Activated CD4-positive, alpha-beta T cell treated with anti-CD3 and anti-CD28 coated beads, Interleukin-2, amount 50 U/mL, for 48 hours (primary cell): Measurements from ENCODE around the gene DIRAS3.
"Not testable (repeated sequence)": the region's sequence is repeated elsewhere in the genome, so short reads cannot be mapped to it uniquely, and the experiment has no call there.

ENCODE experiments used
- DNase-seq, 2 experiments: peaks; one replicate each; pipeline ENCODE4 v3.0.0-alpha.2; 2020

The DIRAS3 gene

DNA sequence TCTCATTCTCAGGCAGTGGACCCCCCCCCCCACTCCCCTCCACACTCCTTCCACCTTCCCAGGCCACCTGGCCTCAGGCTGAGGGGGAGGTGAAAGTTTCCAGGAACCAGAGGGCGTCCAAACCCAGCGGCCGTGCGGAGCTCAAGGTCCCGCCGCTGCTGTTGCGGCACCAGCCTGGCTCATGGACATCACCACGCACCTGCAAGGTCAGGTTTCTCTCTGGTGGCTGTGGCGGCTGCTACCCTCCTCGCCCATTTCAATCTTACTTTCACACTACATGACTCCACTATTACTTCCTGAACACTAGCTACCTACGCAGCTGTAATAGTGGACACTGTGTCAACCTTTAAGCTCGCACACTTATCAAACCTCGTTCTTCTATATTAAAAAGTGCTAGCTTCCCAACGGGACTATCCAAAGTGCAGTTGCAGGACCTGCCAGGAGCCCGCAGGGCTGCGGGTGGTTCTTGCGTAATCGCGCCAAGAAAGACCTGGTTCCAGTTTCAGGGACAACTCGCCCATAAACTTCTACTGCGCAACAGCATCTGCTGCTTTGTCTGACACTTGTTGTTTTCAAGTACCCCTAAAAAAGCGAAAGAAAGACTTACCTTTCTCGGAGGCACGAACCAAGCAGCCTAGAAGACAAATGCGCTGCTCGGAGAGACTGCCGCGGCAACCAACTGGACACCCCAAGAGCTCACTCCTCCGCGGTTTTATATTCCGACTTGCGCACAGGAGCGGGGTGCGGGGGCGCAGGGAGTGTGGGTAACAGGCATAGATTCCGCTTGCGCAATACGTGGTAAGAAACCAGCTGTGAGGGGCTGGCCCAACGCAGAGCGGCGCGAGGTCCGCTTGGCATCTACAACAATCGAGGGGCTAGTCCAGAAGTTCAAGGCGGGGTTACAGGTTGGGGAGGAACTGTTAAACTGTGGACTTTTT lies at the start of gene DIRAS3:
DIRAS3 (minus strand) TSS at position 687 of the 938 bp plus-strand sequence. CDS start 3,330 bp downstream, outside the sequence.
- DNase-seq = no peak

DNA sequence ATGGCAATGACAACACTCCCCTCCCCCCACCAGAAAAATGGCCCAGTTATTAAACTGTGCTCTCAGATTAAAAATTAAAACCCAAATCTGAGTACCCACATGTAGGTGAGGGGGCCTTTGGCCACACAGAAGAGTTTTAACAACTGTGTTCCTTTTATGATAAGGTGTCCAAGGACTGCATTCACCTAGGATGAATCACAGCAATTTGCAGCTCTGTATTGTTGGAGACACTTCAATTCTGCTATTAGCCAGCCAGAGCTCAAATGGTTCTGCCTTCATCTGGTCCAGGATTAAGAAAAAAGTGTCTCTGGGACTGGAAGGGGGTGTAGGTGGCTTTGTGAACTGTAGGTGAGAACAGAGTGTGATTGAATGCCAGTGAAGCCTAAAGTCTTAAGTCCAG lies 43.3 kb upstream of the DIRAS3 start:
- DNase-seq = no peak

GRCh38 chr1:68087184-68087583 lies 36.8 kb upstream of the DIRAS3 start:
- DNase-seq = no peak

GRCh38 chr1:68085752-68086151 lies 35.3 kb upstream of the DIRAS3 start:
- no peak for DNase-seq

DNA sequence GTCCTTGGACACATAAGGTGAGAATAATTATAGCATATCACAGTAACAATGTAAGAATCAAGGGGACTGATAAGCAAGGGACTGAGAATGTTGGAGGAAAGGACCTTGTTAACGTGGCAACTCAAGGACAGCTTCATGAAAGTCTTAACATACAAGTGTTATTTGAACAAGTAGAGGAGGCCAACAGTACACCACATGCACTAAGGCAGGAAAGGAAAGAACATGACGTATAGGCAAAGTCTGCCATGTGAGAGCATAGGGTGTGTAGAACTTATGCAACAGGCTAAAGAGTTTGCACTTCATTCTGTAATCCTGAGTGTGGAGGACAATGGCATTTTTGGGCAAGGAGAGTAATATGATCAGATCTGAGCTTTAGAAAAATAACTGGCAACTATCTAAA lies 33.3 kb upstream of the DIRAS3 start:
- no peak for DNase-seq

- DNase-seq = no peak
Measured at GRCh38 chr1:68081775-68082283, 31.4 kb upstream of the DIRAS3 start.

DNA sequence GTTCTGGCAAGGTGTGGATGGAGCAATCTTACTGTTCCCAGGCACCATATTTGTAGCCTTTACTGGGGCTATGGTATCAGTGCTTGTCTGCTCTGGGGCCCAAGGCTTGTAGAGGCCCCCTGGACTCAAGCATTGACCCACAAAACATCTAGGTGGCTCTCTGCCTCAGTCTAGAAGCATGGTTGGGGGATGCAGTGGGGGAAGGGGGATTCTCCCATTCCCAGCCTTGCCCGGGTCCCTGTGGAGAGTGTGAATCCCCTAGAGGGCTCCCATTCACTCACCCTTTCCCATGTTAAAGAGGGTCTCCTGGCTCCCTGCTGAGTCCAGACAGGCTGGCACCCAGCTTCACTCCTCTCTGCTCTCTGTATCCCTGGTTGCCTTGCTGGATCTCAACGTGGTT lies 28.2 kb upstream of the DIRAS3 start:
- DNase-seq = no peak

DNA sequence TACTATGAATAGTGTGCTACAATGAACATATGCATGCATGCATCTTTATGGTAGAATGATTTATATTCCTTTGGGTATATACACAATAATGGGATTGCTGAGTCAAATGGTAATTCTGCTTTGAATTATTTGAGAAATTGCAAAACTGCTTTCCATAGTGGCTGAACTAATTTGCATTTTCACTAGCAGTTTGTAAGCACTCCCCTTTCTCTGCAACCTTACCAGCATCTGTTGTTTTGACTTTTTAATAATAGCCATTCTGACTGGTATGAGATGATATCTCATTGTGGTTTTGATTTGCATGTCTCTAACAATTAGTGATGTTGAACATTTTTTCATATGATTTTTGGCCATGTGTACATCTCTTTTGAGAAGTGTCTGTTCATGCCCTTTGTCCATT lies 24.0 kb upstream of the DIRAS3 start:
- DNase-seq = no peak

DNA sequence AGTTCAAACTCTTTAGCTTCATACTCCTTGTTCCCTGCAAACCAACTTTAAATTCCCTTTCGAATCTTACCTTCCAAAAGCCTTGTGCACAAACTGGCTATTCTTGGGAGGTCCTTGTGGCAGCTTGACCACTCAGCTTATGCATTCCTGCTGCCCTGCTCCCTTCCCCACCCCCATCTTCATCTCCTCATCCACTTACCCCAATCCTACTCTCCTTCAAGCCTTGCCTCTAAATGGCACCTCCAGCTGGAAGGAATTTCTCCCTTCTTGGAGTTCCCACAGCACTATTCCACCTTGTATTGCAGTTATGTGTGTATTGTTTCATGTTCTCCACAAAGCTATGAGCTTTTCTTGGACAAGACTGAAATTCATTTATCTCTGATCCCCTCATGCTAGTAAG lies 15.3 kb upstream of the DIRAS3 start:
- DNase-seq = no peak

DNA sequence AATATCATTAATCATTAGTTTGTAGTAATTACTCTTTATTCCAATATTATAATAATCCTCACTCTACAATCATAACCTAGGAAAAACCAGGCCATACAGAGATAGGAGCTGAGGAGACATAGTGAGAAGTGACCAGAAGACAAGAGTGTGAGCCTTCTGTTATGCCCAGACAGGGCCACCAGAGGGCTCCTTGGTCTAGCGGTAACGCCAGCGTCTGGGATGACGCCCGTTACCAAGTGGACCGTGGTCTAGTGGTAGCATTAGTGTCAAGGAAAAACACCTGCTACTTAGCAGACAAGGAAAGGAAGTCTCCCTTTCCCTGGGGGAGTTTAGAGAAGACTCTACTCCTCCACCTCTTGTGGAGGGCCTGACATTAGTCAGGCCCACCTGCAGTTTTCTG lies 7.6 kb upstream of the DIRAS3 start:
- DNase-seq = not testable (repeated sequence)

GRCh38 chr1:68057564-68057963 lies 7.1 kb upstream of the DIRAS3 start:
- no peak for DNase-seq

DNA sequence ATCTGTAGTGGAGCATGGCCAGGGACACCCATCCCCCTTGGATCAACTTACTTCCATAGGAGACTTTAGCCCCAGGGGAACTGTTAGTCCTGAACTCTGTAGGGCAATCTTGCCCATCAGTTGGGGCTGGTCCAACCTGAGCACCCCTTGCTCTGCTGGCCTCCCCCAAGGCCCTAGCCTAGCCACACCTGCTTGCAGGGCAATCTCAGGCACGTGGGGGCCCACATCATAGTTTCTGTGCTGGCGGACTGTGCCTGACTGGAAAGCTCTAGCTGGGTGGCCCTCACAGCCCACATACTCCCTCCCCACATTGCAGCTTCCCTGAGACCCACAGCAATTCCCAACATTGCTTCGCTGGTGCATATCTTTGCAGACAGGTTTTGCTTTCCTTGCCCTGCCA lies 6.6 kb upstream of the DIRAS3 start:
- no peak for DNase-seq

- no peak for DNase-seq
Measured at GRCh38 chr1:68051475-68051874, 1.0 kb upstream of the DIRAS3 start.

GRCh38 chr1:68047659-68048026 lies 2.8 kb downstream of the DIRAS3 start:
- DNase-seq = no peak

GRCh38 chr1:68046885-68047658 lies 3.4 kb downstream of the DIRAS3 start:
- no peak for DNase-seq

GRCh38 chr1:68046423-68046822 lies 4.0 kb downstream of the DIRAS3 start:
- no peak for DNase-seq

DNA sequence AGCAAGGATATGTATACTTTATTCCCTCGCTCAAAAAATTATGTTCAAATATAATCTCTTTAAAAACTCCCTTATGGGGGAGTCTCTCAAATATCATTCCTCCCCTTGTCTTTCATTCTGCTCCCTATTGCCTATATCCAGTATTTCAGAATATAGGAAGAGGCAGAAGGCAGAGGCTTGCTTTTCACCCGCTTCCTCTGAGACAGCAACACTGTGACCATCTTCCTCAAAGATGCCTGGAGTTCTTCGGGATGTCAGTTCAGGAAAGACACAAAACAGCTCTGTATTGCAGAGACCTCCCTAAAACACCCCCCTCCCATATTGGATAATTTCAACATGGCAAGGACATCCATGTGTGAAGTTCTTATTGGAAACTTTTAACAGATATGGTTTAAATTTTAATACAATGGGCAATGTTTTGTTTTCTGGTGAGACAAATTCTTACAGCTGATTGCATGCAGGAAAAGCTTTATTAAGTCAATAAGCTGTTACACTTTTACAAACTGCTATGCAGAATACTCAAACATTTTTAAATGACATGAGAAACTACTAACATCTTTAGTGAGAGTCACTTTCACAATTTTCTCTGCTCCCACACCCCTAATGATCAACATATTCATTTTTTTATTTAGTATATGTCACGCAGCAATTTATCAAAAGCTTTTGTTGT lies 4.8 kb downstream of the DIRAS3 start:
- DNase-seq = no peak

- DNase-seq = no peak
Measured at GRCh38 chr1:68043443-68044090, 6.9 kb downstream of the DIRAS3 start.

DNA sequence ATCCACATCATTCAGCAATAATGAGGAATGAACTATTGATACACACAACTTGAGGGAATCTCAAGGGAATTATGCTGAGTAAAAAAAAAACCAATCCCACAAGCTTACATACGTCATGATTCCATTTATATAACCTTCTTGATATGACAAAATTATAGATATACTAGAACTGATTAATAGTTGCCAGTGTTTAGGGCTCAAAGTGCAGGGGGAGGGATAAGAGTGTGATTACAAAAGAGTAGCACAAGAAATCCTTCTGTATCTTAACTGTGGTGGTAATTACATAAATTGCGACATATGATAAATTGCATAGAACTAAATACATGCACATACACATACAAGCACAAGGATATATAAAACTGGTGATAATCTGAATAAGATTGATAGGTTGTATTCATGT lies 13.5 kb downstream of the DIRAS3 start:
- no peak for DNase-seq

DNA sequence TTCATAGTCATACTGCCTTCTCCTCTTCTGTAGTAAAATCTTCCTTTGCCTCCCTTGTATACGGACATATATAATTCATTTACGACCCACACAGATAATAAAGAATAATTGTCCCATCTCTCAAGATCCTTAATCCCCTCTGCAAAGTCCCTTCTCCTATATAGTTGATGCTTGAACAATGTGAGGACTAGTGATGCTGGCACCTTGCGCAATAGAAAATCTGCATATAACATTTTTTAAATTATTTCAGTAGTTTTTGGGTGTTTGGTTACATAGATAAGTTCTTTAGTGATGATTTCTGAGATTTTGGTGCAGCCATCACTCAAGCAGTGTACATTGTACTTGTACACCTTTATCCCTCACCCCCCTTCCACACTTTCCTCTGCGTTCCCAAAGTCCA lies 21.0 kb downstream of the DIRAS3 start:
- no peak for DNase-seq

- DNase-seq = no peak
Measured at GRCh38 chr1:68028566-68028965, 21.9 kb downstream of the DIRAS3 start.

- no peak for DNase-seq
Measured at GRCh38 chr1:68024635-68025338, 25.6 kb downstream of the DIRAS3 start.
